ENCODE data around the gene ELK1. TPM values are rescaled to one million over a fixed set of nuclear protein-coding genes. Genes with fewer than 3 reads are reported as not detected.

Gene ELK1
- total and polyA plus RNA-seq, 2 experiments from 2014 or later: 19.2 to 39.5 TPM

- no peaks in the 10 kb centered on the region for H3K4me1 ChIP-seq (ENCODE audit: insufficient read depth)
- H3K4me3 ChIP-seq: no peak overlapping the region
- no peak overlapping the region for H2AFZ ChIP-seq
- no peak overlapping the region for H3K4me2 ChIP-seq
- H3K36me3 Mint-ChIP-seq (ENCODE audit: low read depth): no peaks in the 10 kb centered on the region
- H3K27me3 Mint-ChIP-seq (ENCODE audit: insufficient read depth, low read depth, poor library complexity): peaks cover 3% of the 10 kb centered on the region
- H3K4me3 Mint-ChIP-seq: no peak overlapping the region
- no peak overlapping the region for H3K27ac Mint-ChIP-seq
- no peaks in the 10 kb centered on the region for H4K20me1 ChIP-seq (replicated peaks; ENCODE audit: insufficient read depth)
- no peaks in the 10 kb centered on the region for H3K9me2 ChIP-seq (ENCODE audit: insufficient read depth)
- no peaks in the 10 kb centered on the region for H3K79me2 ChIP-seq (replicated peaks; ENCODE audit: insufficient read depth)
- ATAC-seq (no peak), DNase-seq (ENCODE audit: low spot score) (no peak)
- H3K9me3 Mint-ChIP-seq: no peaks in the 10 kb centered on the region
- no peak overlapping the region for H3K27ac ChIP-seq (ENCODE audit: low read depth)
- H3K36me3 ChIP-seq (ENCODE audit: insufficient read depth): no peaks in the 10 kb centered on the region
- H3F3A ChIP-seq (replicated peaks; ENCODE audit: low read depth): no peaks in the 10 kb centered on the region
- H3K27me3 ChIP-seq (ENCODE audit: insufficient read depth): no peaks in the 10 kb centered on the region
- TF ChIP-seq, protein P1, sequence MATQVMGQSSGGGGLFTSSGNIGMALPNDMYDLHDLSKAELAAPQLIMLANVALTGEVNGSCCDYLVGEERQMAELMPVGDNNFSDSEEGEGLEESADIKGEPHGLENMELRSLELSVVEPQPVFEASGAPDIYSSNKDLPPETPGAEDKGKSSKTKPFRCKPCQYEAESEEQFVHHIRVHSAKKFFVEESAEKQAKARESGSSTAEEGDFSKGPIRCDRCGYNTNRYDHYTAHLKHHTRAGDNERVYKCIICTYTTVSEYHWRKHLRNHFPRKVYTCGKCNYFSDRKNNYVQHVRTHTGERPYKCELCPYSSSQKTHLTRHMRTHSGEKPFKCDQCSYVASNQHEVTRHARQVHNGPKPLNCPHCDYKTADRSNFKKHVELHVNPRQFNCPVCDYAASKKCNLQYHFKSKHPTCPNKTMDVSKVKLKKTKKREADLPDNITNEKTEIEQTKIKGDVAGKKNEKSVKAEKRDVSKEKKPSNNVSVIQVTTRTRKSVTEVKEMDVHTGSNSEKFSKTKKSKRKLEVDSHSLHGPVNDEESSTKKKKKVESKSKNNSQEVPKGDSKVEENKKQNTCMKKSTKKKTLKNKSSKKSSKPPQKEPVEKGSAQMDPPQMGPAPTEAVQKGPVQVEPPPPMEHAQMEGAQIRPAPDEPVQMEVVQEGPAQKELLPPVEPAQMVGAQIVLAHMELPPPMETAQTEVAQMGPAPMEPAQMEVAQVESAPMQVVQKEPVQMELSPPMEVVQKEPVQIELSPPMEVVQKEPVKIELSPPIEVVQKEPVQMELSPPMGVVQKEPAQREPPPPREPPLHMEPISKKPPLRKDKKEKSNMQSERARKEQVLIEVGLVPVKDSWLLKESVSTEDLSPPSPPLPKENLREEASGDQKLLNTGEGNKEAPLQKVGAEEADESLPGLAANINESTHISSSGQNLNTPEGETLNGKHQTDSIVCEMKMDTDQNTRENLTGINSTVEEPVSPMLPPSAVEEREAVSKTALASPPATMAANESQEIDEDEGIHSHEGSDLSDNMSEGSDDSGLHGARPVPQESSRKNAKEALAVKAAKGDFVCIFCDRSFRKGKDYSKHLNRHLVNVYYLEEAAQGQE (IDR thresholded peaks at IDR 0.05; ENCODE audit: unreplicated experiment): no peak
- TF ChIP-seq, protein P2, sequence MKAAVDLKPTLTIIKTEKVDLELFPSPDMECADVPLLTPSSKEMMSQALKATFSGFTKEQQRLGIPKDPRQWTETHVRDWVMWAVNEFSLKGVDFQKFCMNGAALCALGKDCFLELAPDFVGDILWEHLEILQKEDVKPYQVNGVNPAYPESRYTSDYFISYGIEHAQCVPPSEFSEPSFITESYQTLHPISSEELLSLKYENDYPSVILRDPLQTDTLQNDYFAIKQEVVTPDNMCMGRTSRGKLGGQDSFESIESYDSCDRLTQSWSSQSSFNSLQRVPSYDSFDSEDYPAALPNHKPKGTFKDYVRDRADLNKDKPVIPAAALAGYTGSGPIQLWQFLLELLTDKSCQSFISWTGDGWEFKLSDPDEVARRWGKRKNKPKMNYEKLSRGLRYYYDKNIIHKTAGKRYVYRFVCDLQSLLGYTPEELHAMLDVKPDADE (IDR thresholded peaks at IDR 0.05): no peak
- TF ChIP-seq, protein P3, sequence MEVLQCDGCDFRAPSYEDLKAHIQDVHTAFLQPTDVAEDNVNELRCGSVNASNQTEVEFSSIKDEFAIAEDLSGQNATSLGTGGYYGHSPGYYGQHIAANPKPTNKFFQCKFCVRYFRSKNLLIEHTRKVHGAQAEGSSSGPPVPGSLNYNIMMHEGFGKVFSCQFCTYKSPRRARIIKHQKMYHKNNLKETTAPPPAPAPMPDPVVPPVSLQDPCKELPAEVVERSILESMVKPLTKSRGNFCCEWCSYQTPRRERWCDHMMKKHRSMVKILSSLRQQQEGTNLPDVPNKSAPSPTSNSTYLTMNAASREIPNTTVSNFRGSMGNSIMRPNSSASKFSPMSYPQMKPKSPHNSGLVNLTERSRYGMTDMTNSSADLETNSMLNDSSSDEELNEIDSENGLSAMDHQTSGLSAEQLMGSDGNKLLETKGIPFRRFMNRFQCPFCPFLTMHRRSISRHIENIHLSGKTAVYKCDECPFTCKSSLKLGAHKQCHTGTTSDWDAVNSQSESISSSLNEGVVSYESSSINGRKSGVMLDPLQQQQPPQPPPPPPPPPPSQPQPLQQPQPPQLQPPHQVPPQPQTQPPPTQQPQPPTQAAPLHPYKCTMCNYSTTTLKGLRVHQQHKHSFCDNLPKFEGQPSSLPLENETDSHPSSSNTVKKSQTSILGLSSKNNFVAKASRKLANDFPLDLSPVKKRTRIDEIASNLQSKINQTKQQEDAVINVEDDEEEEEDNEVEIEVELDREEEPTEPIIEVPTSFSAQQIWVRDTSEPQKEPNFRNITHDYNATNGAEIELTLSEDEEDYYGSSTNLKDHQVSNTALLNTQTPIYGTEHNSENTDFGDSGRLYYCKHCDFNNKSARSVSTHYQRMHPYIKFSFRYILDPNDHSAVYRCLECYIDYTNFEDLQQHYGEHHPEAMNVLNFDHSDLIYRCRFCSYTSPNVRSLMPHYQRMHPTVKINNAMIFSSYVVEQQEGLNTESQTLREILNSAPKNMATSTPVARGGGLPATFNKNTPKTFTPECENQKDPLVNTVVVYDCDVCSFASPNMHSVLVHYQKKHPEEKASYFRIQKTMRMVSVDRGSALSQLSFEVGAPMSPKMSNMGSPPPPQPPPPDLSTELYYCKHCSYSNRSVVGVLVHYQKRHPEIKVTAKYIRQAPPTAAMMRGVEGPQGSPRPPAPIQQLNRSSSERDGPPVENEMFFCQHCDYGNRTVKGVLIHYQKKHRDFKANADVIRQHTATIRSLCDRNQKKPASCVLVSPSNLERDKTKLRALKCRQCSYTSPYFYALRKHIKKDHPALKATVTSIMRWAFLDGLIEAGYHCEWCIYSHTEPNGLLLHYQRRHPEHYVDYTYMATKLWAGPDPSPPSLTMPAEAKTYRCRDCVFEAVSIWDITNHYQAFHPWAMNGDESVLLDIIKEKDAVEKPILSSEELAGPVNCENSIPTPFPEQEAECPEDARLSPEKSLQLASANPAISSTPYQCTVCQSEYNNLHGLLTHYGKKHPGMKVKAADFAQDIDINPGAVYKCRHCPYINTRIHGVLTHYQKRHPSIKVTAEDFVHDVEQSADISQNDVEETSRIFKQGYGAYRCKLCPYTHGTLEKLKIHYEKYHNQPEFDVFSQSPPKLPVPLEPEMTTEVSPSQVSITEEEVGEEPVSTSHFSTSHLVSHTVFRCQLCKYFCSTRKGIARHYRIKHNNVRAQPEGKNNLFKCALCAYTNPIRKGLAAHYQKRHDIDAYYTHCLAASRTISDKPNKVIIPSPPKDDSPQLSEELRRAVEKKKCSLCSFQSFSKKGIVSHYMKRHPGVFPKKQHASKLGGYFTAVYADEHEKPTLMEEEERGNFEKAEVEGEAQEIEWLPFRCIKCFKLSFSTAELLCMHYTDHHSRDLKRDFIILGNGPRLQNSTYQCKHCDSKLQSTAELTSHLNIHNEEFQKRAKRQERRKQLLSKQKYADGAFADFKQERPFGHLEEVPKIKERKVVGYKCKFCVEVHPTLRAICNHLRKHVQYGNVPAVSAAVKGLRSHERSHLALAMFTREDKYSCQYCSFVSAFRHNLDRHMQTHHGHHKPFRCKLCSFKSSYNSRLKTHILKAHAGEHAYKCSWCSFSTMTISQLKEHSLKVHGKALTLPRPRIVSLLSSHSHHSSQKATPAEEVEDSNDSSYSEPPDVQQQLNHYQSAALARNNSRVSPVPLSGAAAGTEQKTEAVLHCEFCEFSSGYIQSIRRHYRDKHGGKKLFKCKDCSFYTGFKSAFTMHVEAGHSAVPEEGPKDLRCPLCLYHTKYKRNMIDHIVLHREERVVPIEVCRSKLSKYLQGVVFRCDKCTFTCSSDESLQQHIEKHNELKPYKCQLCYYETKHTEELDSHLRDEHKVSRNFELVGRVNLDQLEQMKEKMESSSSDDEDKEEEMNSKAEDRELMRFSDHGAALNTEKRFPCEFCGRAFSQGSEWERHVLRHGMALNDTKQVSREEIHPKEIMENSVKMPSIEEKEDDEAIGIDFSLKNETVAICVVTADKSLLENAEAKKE (CRISPR knock-in tag; IDR thresholded peaks at IDR 0.05): no peak
- no peak for TF ChIP-seq JUNB (IDR thresholded peaks at IDR 0.05; ENCODE audit: unreplicated experiment)
- no peak for TF ChIP-seq ZNF331 (CRISPR knock-in tag; IDR thresholded peaks at IDR 0.05; ENCODE audit: low read depth)
- TF ChIP-seq ZNF114 (CRISPR knock-in tag; IDR thresholded peaks at IDR 0.05): no peak
- H3K4me1 Mint-ChIP-seq: no peaks in the 10 kb centered on the region
Measured at GRCh38 chrX:47690175-47690574, 39.8 kb upstream of the ELK1 start.

Data from GM23338 (cell line).